ENCODE measurements around the gene AKR1B1.

AKR1B1 gene

GRCh38 chr7:134461916-134462315 lies 3.0 kb upstream of the AKR1B1 start:
- no peak overlapping the region for H3K27ac ChIP-seq
- no peak for TF ChIP-seq CTCF (conservative IDR thresholded peaks at IDR 0.05)

- no peak overlapping the region for H3K27ac ChIP-seq
- TF ChIP-seq CTCF (conservative IDR thresholded peaks at IDR 0.05), result no peak
These were observed 1.1 kb upstream of the AKR1B1 start for GRCh38 chr7:134459981-134460380.

GRCh38 chr7:134458341-134458805 lies 527 bp downstream of the AKR1B1 start:
- TF ChIP-seq CTCF (conservative IDR thresholded peaks at IDR 0.05), result no peak
- H3K27ac ChIP-seq, result no peak overlapping the region

- H3K27ac ChIP-seq, result no peak overlapping the region
- no peak for TF ChIP-seq CTCF (conservative IDR thresholded peaks at IDR 0.05)
These were observed 1.7 kb downstream of the AKR1B1 start for GRCh38 chr7:134457210-134457609.

GRCh38 chr7:134454277-134454676 lies 4.6 kb downstream of the AKR1B1 start:
- H3K27ac ChIP-seq, result no peak overlapping the region
- TF ChIP-seq CTCF (conservative IDR thresholded peaks at IDR 0.05), result no peak

- no peak overlapping the region for H3K27ac ChIP-seq
- no peak for TF ChIP-seq CTCF (conservative IDR thresholded peaks at IDR 0.05)
These were observed 5.4 kb downstream of the AKR1B1 start for GRCh38 chr7:134453518-134453917.

- TF ChIP-seq CTCF (conservative IDR thresholded peaks at IDR 0.05), result no peak
- H3K27ac ChIP-seq, result no peak overlapping the region
These were observed 5.9 kb downstream of the AKR1B1 start for GRCh38 chr7:134452991-134453473.

All from VCaP (cell line).